GM18526 (cell line): ENCODE results near the gene PYM1.
A peak's percentile ranks its signal among the peaks of the same experiment; 100 is the strongest.

ENCODE experiments used
- POLR2A ChIP-seq: IDR thresholded peaks from 3 replicates; pipeline ENCODE4 v1.6.1; 2011; ENCODE audit not compliant: insufficient read length; ENCODE audit errors: extremely low read depth

PYM1 gene

DNA sequence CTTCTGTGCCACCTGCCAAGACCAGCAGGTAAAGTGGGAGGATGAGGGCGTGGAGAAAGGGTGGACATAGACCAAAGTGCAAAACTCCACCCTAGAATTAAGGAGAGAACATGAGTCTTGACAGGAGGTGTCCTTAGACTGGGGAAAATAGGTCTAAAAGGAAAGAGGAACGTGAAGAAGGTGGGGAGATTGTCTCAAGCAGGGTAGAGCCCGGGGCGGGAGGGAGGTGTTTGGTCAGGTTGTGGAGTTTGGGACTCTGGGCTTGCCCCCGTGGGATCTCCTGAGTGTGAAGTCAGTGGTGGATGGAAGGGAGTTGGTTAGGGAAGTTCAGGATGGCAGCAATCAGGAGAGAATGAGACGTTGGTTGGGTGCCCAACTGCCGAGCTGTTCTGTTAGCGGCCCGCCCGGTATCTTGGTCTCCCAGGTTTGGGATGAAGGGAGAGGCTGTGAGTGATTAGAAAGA, 3.7 kb upstream of the PYM1 start:
- no peak for TF ChIP-seq POLR2A

GRCh38 chr12:55930771-55931316, 3.1 kb upstream of the PYM1 start, which contains the start of gene DGKA:
TSS of gene DGKA (plus strand) at chr12:55931162. CDS start at chr12:55936504, 5,342 bp downstream.
- TF ChIP-seq POLR2A: no peak

- TF ChIP-seq POLR2A: peak; percentile 47
Observed at GRCh38 chr12:55929306-55929791, 1.7 kb upstream of the PYM1 start.

- TF ChIP-seq POLR2A: peak; percentile 61
Observed at GRCh38 chr12:55926738-55927587, 731 bp downstream of the PYM1 start.

DNA sequence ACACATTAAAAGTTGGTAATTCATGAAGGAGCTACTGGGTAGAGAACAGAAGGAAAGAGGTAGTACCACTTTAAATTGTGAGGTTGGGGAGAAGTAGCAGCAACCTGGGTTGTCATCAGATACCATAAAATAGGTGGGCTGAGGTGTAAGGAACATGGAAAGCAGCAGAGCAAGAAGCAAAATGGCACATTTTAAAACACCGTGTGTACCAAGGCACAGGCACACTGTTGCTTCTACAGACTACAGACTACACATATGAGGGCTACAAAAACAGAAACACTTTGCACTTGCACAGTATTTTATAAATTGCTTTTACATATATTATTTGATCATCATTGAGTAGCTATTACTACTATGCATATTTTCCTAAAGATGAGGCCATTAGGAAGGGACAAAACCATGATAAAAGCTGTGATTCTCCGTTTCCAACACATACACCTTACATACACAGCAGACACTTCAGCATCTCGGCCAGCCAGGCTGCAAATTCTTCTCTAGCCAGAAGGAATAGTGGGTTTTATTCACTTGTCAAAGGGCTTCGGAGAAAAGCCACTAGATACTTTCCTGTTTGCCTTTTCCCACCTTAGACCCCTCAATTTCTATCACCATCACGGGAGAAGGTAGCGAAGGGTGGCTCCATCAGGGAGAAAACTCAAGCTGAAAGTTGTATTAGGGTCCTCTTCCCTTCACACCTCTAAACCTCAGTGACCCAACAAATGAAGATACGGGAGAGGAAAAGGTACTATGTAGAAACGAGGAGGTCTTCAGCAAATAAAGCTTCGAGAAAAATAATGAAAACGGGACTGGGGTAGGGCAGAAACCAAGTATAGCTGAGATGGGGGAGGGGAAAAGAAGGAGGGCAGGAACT, 1.6 kb downstream of the PYM1 start:
- TF ChIP-seq POLR2A: no peak

GRCh38 chr12:55925371-55925770, 2.3 kb downstream of the PYM1 start:
- no peak for TF ChIP-seq POLR2A

DNA sequence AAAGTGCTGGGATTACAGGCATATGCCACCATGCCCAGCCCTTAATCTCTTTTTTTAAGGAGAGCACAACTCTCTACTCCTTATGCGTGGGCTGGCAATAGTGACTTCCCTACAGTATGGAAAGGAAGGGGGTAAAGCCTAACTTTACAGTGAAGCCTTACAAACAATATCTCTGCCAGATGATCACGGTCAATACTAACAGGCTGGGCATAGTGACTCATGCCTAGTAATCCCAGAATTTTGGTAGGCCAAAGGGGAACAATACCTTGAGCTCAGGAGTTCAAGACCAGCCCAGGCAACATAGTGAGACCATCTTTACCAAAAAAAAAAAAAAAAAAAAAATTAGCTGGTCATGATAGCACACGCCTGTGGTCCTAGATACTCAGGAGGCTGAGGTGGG, 5.6 kb downstream of the PYM1 start:
- no peak for TF ChIP-seq POLR2A

- TF ChIP-seq POLR2A: no peak
Observed at GRCh38 chr12:55915482-55915859, 12.2 kb downstream of the PYM1 start.

DNA sequence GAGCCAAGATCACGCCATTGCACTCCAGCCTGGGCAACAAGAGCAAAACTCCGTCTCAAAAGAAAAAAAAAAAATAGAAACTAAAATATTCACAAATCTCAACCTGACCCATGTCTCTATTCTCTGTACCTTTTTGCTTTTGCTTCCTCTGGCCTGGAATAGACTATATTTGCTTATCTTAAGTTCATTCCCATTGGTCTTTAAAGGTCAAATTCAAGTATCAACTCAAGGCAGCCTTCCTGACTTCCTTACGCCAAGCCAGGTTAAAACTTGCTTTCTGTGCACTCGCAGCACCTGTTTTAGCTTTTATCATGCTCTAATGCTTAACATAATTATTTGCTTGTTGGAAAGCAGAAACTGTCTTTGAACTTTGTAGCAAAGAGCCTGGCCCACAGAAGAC, 14.8 kb downstream of the PYM1 start:
- no peak for TF ChIP-seq POLR2A

DNA sequence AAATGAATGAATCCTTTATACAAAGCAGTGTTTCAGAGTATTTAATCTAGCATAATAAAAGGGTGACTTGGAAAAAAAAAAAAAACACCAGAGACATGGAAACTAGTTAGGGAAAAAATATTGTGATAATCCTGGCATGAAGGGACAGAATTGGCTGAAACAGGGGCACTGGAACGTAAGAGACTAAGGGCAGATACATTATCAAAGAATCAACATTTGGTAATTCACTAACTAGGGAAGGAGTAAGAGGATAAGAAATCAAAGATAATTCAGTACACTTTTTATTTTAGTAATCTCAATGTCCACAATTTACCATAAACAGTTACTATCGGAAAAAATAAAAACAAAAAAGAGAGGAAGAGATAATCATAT, 18.2 kb downstream of the PYM1 start:
- TF ChIP-seq POLR2A: no peak

- no peak for TF ChIP-seq POLR2A
Observed at GRCh38 chr12:55908726-55909512, 18.8 kb downstream of the PYM1 start.

DNA sequence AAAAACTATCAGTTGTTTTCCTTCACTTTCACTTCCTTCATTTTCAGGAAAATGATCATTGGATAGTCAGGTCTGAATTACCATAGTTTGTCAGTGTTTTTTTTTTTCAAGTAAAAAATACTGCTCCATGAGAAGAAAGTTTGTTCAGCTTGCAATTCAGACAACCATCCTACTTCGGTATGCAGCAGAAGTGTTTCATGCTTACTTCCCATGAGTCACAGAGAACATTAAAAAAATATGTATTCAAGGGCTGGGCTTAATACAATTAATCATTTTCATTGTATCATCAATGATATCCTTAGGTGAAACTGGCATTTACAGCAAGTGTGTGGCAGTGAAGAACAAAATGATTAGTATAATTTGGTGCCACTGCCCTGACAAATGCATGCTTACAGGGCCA, 21.6 kb downstream of the PYM1 start:
- TF ChIP-seq POLR2A: no peak

DNA sequence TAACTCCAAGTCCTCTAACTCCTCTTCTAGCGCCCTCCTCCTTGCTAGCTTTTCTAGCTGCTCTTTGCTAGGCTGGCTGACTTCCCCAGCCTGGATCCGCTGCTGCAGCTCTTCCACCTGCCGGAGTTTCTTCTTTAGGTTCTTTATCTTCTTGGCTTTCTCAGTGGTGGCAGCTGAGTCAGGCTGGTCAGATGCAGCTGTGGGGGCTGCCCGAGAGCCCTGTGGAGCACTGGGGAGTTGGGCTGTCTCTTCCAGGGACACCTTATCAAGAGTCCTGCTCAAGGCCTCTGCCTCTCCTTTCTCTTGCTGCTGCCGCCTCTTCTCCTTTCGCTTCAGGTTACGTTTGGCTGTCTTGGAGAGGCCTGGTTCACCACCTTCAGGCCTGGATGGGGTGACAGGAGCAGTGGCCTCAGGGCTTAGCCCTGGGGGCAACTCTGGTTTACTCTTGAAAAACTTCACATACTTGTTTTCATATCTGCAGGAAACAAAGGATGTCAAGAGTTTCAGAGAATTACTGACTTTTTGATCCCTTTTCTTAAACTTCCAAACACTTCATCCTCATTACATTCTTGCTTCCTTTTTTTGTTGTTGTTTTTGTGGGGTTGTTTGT, 25.7 kb downstream of the PYM1 start:
- no peak for TF ChIP-seq POLR2A

GRCh38 chr12:55899082-55899481, 28.6 kb downstream of the PYM1 start:
- no peak for TF ChIP-seq POLR2A
